Measurements from ENCODE around the gene BAAT. TPM values are rescaled to one million over a fixed set of nuclear protein-coding genes. Genes with fewer than 3 reads are reported as not detected.

Gene BAAT
- total and polyA plus RNA-seq, 2 of the 13 experiments (the other 11 are each of a cell fraction or from before 2014, with no cell fraction given): 0.71 to 7.9 TPM

- Histone ChIP-seq H4K20me1 (ENCODE audit: insufficient read depth, low read length) (no peaks in the 10 kb centered on the region), H3K36me3 (replicated peaks in 1 of 2; ENCODE audit: control insufficient read depth in 1 of 2, insufficient read depth in 2 of 2, low read length in 2 of 2) (no peaks in the 10 kb centered on the region), H3K27ac (ENCODE audit: extremely low read length, insufficient read depth, low read length) (no peak overlapping the region), H3K4me2 (ENCODE audit: low read depth, low read length) (no peak overlapping the region), H3K9me3 (ENCODE audit: low read length) (no peaks in the 10 kb centered on the region), H3K79me2 (ENCODE audit: insufficient read depth, low read length) (no peaks in the 10 kb centered on the region), H2AFZ (ENCODE audit: low read length) (no peak overlapping the region), H3K4me1 (ENCODE audit: insufficient read depth, low read length) (peaks cover 21% of the 10 kb centered on the region), H3K4me3 (replicated peaks in 1 of 3; ENCODE audit: insufficient read depth in 1 of 3, low read depth in 2 of 3, low read length in 3 of 3) (no peak overlapping the region), H3K9ac (ENCODE audit: insufficient read depth, low read depth, low read length) (no peak overlapping the region), H3K27me3 (ENCODE audit: control insufficient read depth in 1 of 2, insufficient read depth in 2 of 2, low read length in 2 of 2) (no peaks in the 10 kb centered on the region)
- BruUV-seq (replicated peaks): no TSS peak
- DNase-seq (ENCODE audit: low spot score) (no peak), FAIRE-seq (no peak), ATAC-seq (no peak)
- intact Hi-C loops (cut with micrococcal nuclease; ENCODE audit: unreplicated experiment): no loop called here
- ChIA-PET CTCF (ENCODE audit: low intra/inter-chr PET ratio, low total read pairs) (no interaction called here), POLR2A (interaction anchor here (2.2 kb wide), 1 partner anchor 10 kb away, joined by 14 read pairs; no protein-coding TSS in a partner anchor)
- in situ Hi-C loops (cut with HindIII; ENCODE audit: extremely low pct_ligation_motif_present, low pct_unique_long_range_greater_than_20kb): no loop called here
- TF ChIP-seq ZNF143 (CRISPR knock-in tag; IDR thresholded peaks at IDR 0.05) (no peak), ATF7 (IDR thresholded peaks at IDR 0.05) (no peak), ATF7 (CRISPR knock-in tag; IDR thresholded peaks at IDR 0.05) (no peak), ZBTB4 (CRISPR knock-in tag; IDR thresholded peaks at IDR 0.05; ENCODE audit: borderline replicate concordance) (no peak), CREB3 (CRISPR knock-in tag; IDR thresholded peaks at IDR 0.05) (no peak), MAX (IDR thresholded peaks at IDR 0.05) (no peak), ZNF609 (CRISPR knock-in tag; IDR thresholded peaks at IDR 0.05; ENCODE audit: borderline replicate concordance) (no peak), ASH2L (IDR thresholded peaks at IDR 0.05; ENCODE audit: insufficient read length, low read depth, low read length) (no peak), KLF16 (CRISPR knock-in tag; IDR thresholded peaks at IDR 0.05) (no peak), ZFP41 (CRISPR knock-in tag; IDR thresholded peaks at IDR 0.05; ENCODE audit: borderline replicate concordance) (no peak), ZBTB7A (CRISPR knock-in tag; IDR thresholded peaks at IDR 0.05) (no peak), NR2F6 (IDR thresholded peaks at IDR 0.05) (no peak), NR2F6 (CRISPR knock-in tag; IDR thresholded peaks at IDR 0.05) (no peak), PATZ1 (CRISPR knock-in tag; IDR thresholded peaks at IDR 0.05) (no peak), ZNF235 (CRISPR knock-in tag; IDR thresholded peaks at IDR 0.05; ENCODE audit: borderline replicate concordance) (no peak)
Measured at GRCh38 chr9:101336091-101336490, 48.7 kb downstream of the BAAT start.

Data from HepG2 (cell line).